OCI-LY1 (cell line): Measurements from ENCODE around the gene ANAPC2.

Experiments
- H2AFZ ChIP-seq: fragments of 200-600 bp; sonication (generic), shearing (Covaris generic); 2 replicates; pipeline ENCODE4 v1.6.0; 2014; ENCODE audit warnings: antibody characterized with exemption, mild to moderate bottlenecking, low read length
- H3F3A ChIP-seq: fragments of 200-600 bp; sonication (generic), shearing (Covaris generic); 2 replicates; pipeline ENCODE4 v1.6.0; 2014; ENCODE audit warnings: mild to moderate bottlenecking, antibody characterized with exemption, low read length, moderate library complexity; ENCODE audit not compliant: insufficient read depth
- H3K27ac ChIP-seq: fragments of 200-600 bp; sonication (generic); 2 replicates; pipeline ENCODE4 v1.5.1; 2014; ENCODE audit warnings: low read length, mixed run types, mild to moderate bottlenecking, low read depth; ENCODE audit not compliant: poor library complexity, severe bottlenecking
- H3K27me3 ChIP-seq: fragments of 200-600 bp; sonication (generic); 2 replicates; pipeline ENCODE4 v1.6.0; 2014; ENCODE audit warnings: antibody characterized with exemption, mild to moderate bottlenecking, low read length, moderate library complexity; ENCODE audit not compliant: insufficient read depth
- H3K36me3 ChIP-seq: fragments of 200-600 bp; sonication (generic); 2 replicates; pipeline ENCODE4 v1.6.1; 2014; ENCODE audit warnings: mild to moderate bottlenecking, antibody characterized with exemption, low read length, moderate library complexity, mixed read lengths; ENCODE audit not compliant: insufficient read depth
- H3K4me1 ChIP-seq: fragments of 200-600 bp; sonication (generic); 2 replicates; pipeline ENCODE4 v1.5.1; 2014; ENCODE audit warnings: mild to moderate bottlenecking, low read length, moderate library complexity; ENCODE audit not compliant: insufficient read depth, severe bottlenecking
- H3K4me2 ChIP-seq: fragments of 200-600 bp; sonication (generic), shearing (Covaris generic); 2 replicates; pipeline ENCODE4 v1.6.1; 2014; ENCODE audit warnings: low read length
- H3K4me3 ChIP-seq: fragments of 200-600 bp; sonication (generic); 2 replicates; pipeline ENCODE4 v1.5.1; 2014; ENCODE audit warnings: low read length, low read depth, mild to moderate bottlenecking, mixed read lengths; ENCODE audit not compliant: poor library complexity, severe bottlenecking
- H3K79me2 ChIP-seq: fragments of 200-600 bp; shearing (Covaris generic); 2 replicates; pipeline ENCODE4 v1.6.1; 2016; ENCODE audit warnings: mixed run types, low read length, mixed read lengths; ENCODE audit not compliant: insufficient read depth
- H3K9ac ChIP-seq: fragments of 200-600 bp; sonication (generic), shearing (Covaris generic); 2 replicates; pipeline ENCODE4 v1.6.1; 2014; ENCODE audit warnings: mild to moderate bottlenecking, low read length, mixed read lengths
- H3K9me2 ChIP-seq: fragments of 200-600 bp; sonication (generic), shearing (Covaris generic); 2 replicates; pipeline ENCODE4 v1.6.1; 2014; ENCODE audit warnings: low read depth, mild to moderate bottlenecking, low read length, mixed read lengths
- H3K9me3 ChIP-seq: fragments of 200-600 bp; shearing (Covaris generic); 2 replicates; pipeline ENCODE4 v1.6.1; 2014; ENCODE audit warnings: low read length, mixed read lengths
- H4K20me1 ChIP-seq: fragments of 200-600 bp; sonication (generic), shearing (Covaris generic); 2 replicates; pipeline ENCODE4 v1.6.0; 2016; ENCODE audit warnings: mild to moderate bottlenecking, low read length; ENCODE audit not compliant: insufficient read depth
- CTCF ChIP-seq: fragments of 200-600 bp; sonication (generic), shearing (Covaris generic); IDR thresholded peaks from 2 replicates; pipeline ENCODE4 v1.5.1; 2017; ENCODE audit warnings: mild to moderate bottlenecking, antibody characterized with exemption, low read length, moderate library complexity, mixed read lengths
- EZH2 ChIP-seq: fragments of 200-600 bp; sonication (generic), shearing (Covaris generic); IDR thresholded peaks from 2 replicates; pipeline ENCODE4 v1.8.0; 2017; ENCODE audit warnings: borderline replicate concordance, mixed run types, mild to moderate bottlenecking, antibody characterized with exemption, low read length, moderate library complexity, mixed read lengths

Gene ANAPC2

DNA sequence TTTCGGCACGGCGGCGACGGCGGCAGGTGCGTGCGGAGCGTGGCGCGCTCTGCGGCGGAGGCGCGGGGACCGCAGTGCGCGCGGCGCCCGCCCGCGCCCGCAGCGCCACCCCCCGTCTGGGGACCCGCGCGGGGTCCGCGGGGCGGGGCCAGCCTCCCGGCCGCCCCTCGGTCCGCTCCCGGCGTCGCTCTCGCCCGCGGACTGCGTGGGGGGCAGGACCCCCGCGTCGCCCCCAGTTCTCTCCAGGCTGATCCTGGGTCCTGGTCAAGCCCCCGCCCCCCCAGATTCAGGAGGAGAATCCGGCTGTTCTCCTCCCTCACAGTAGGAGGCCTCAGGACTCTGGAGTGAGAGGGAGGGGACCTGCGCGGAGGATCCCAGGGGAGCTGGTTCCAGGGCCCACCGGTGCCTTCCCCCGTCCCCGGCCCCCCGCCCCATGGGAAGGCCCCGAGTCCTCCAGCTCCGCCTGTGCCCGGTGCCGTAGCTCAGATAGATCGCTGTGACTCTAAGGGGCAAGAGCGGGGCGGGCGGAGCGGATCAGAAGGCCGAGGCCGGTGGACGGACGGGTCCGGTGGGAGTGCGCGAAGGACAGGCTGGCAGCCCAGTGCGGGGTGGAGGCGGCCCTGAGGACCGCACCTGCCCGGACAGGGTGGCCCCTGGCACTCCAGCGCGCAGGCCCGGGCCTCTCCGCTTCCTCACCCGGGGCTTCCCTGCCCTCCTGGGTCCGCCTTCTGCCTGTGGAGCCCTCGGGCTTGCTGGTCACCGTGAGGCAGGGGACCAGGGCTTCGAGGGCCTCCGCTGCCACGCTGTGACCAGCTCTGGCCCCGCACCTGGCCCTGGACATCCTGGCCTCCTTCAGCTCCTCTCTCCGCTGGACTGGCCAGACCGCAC is 34.1 kb upstream of the ANAPC2 start, which contains the start of gene RNF208:
Gene RNF208, minus strand, starts transcription at position 51 of the 888 bp plus-strand sequence. CDS start 1,028 bp downstream, outside the sequence.
- Histone ChIP-seq H3F3A (no peaks in the 10 kb centered on the region), H4K20me1 (no peaks in the 10 kb centered on the region), H3K79me2 (no peaks in the 10 kb centered on the region), H3K9me2 (no peaks in the 10 kb centered on the region), H3K4me2 (peak within 1 kb of the TSS; percentile 73), H3K9ac (peak within 1 kb of the TSS; percentile 54; the same call in 1 of the 2 replicates), H3K27me3 (no peaks in the 10 kb centered on the region), H3K27ac (no peak within 1 kb of the TSS), H3K36me3 (peaks cover 6% of the 10 kb centered on the region; the same call in 1 of the 2 replicates), H3K9me3 (no peaks in the 10 kb centered on the region), H3K4me1 (peaks cover 18% of the 10 kb centered on the region), H3K4me3 (peak within 1 kb of the TSS; percentile 81), H2AFZ (no peak within 1 kb of the TSS)
- no peak for TF ChIP-seq CTCF
- no peak for TF ChIP-seq EZH2

DNA sequence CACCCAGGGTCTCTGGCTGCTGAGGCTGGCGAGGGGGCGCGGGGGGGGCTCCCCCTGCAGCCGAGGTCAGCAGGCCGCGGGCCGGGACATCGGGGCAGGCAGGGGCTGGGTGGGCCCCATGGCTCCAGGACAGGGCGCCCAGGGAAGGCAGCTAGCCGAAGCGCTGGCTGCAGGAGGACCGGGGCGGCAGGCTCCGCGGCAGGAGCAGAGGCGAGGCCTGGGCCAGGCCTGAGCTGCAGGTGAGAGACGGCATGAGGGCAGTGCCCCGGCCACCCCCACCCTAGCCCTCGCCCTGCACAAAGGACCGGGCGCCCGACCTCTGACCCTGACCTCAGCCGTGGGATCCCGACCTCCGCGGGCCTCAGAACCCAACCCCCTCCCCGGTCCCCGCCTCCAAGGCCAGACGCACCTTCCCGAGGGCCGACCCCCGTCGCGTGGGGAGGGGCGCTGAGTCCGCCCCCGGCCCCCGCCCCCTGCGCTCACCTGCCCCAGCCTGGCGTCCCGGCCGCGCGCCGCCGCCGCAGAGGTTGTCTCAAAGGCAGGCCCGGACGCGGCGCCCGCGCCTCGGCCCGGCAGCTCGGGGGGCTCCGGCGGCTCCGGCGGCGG is 33.2 kb upstream of the ANAPC2 start:
- Histone ChIP-seq H3K9ac (no peak overlapping the region), H3K9me3 (no peaks in the 10 kb centered on the region), H3K36me3 (peaks cover 6% of the 10 kb centered on the region; the same call in 1 of the 2 replicates), H3K4me2 (peak overlapping the region; percentile 51; the same call in 1 of the 2 replicates), H3K4me1 (peaks cover 26% of the 10 kb centered on the region), H3K79me2 (no peaks in the 10 kb centered on the region), H3K27me3 (no peaks in the 10 kb centered on the region), H4K20me1 (no peaks in the 10 kb centered on the region), H3K4me3 (peak overlapping the region; percentile 47), H3K27ac (no peak overlapping the region), H3F3A (no peaks in the 10 kb centered on the region), H3K9me2 (no peaks in the 10 kb centered on the region), H2AFZ (no peak overlapping the region)
- no peak for TF ChIP-seq EZH2
- no peak for TF ChIP-seq CTCF

GRCh38 chr9:137221095-137221505 is 32.7 kb upstream of the ANAPC2 start:
- H3K9ac ChIP-seq = no peak overlapping the region

More at GRCh38 chr9:137221095-137221505, 32.7 kb upstream of the ANAPC2 start:
- H3K27me3 ChIP-seq = no peaks in the 10 kb centered on the region
- TF ChIP-seq CTCF (no peak), EZH2 (no peak)
- H3K4me3 ChIP-seq = no peak overlapping the region
- H2AFZ ChIP-seq = no peak overlapping the region
- no peaks in the 10 kb centered on the region for H3F3A ChIP-seq
- no peaks in the 10 kb centered on the region for H4K20me1 ChIP-seq
- no peaks in the 10 kb centered on the region for H3K9me2 ChIP-seq
- peaks cover 6% of the 10 kb centered on the region; the same call in 1 of the 2 replicates for H3K36me3 ChIP-seq
- H3K4me2 ChIP-seq = no peak overlapping the region
- H3K4me1 ChIP-seq = peaks cover 27% of the 10 kb centered on the region
- H3K9me3 ChIP-seq = no peaks in the 10 kb centered on the region
- H3K79me2 ChIP-seq = no peaks in the 10 kb centered on the region
- no peak overlapping the region for H3K27ac ChIP-seq
